Spleen (tissue), 7 donors: Measurements from ENCODE around the gene PDXDC1.
"Not testable (repeated sequence)": the region's sequence is repeated elsewhere in the genome, so short reads cannot be mapped to it uniquely, and the experiment has no call there.

ENCODE experiments used
- POLR2A ChIP-seq, 3 donors: fragments of 450-650 bp; IDR thresholded peaks; one replicate each; pipeline ENCODE4 v1.5.1; 2017; ENCODE audit warnings: antibody characterized with exemption in 3 of 3, mild to moderate bottlenecking in 1 of 3
- POLR2AphosphoS5 ChIP-seq, 3 donors: sonication (generic); formaldehyde crosslinking; IDR thresholded peaks; one replicate each; pipeline ENCODE4 v1.5.1; 2017; ENCODE audit warnings: antibody characterized with exemption in 3 of 3
- TF ChIP-seq, protein P1 (sequence below), 11 experiments: fragments of 200-600 bp in 7 of 11; fragments of 450-650 bp in 4 of 11; sonication (generic) in 4 of 11; IDR thresholded peaks in 8 of 11; conservative IDR thresholded peaks in 3 of 11; 1 replicate in 7 of 11; 2 replicates in 4 of 11; pipeline versions ENCODE4 v1.4.0 to v1.8.0; 2016 to 2021; ENCODE audit warnings: antibody characterized with exemption in 11 of 11, inconsistent platforms in 4 of 11, mild to moderate bottlenecking in 1 of 11
- donor health status: DM: no; HTN: no; CAD: no; lungs with moderate emphysema.
- donor health status: DM: no; HTN: no; CAD: no.
- donor health status: DM: no; HTN: no; CAD: no.

DNA sequence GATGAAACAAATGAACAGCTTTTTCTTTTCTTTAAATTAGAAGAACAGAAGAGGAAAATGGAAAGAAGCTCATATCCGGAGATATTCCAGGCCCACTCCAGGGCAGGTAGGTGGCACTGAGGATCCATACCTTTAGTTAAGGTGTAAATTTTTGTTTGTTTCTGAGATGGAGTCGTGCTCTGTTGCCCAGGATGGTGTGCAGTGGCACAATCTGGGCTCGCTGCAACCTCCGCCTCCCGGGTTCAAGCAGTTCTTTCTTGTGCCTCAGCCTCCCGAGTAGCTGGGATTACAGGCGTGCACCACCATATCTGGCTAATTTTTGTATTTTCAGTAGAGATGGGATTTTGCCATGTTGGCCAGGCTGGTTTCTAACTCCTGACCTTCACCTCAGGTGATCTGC lies 23.5 kb downstream of the PDXDC1 start:
- TF ChIP-seq POLR2A, POLR2AphosphoS5 (IDR thresholded peaks at IDR 0.05): not testable (repeated sequence)
- TF ChIP-seq, protein P1, sequence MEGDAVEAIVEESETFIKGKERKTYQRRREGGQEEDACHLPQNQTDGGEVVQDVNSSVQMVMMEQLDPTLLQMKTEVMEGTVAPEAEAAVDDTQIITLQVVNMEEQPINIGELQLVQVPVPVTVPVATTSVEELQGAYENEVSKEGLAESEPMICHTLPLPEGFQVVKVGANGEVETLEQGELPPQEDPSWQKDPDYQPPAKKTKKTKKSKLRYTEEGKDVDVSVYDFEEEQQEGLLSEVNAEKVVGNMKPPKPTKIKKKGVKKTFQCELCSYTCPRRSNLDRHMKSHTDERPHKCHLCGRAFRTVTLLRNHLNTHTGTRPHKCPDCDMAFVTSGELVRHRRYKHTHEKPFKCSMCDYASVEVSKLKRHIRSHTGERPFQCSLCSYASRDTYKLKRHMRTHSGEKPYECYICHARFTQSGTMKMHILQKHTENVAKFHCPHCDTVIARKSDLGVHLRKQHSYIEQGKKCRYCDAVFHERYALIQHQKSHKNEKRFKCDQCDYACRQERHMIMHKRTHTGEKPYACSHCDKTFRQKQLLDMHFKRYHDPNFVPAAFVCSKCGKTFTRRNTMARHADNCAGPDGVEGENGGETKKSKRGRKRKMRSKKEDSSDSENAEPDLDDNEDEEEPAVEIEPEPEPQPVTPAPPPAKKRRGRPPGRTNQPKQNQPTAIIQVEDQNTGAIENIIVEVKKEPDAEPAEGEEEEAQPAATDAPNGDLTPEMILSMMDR (IDR thresholded peaks at IDR 0.05 in 8 of 11, conservative IDR thresholded peaks at IDR 0.05 in 3 of 11): not testable (repeated sequence)
